ENCODE results near the gene KATNB1.

DNA sequence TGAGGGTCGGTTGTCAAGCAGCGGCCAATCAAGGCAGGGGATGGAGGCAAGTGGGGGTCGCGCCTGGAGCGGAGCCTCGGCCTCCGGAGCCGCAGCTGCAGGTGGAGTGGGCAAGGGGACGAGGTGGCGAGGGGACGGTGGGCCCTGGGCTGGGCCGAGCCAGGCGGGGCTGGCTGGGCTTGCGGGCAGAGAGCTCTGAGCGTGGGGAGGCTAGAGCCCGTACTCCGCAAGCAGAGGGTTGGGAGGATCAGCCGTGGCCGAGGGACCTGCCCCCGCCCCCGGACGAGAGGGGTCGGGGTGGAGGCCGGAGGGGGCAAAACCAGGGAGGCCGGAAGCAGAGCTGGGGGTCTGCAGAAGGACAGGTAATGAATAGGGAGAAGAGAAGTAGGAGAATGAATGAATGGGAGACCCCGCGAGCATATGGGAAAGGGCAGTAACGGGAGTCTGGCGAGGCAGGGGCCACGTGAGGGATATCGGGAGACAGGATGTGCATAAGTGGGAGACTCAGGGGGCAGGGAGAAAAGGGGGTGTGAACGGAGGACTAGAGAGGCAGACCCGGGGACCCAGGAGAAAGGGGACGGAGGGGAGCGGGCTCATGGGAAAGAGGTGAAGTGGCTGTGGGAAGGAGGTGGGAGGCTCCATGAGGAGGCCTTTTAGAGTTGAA lies at the start of gene KATNB1:
- TF ChIP-seq CTCF (IDR thresholded peaks at IDR 0.05) (no peak), POLR2A (IDR thresholded peaks at IDR 0.05) (no peak)

Measured in uterus (tissue), 2 donors.